Measurements from ENCODE around the gene JMJD1C. TPM values are rescaled to one million over a fixed set of nuclear protein-coding genes. Genes with fewer than 3 reads are reported as not detected.
"Not testable (repeated sequence)": the region's sequence is repeated elsewhere in the genome, so short reads cannot be mapped to it uniquely, and the experiment has no call there.

The JMJD1C gene
- total RNA-seq, 1 donor from 2014 or later = 41.3 TPM

DNA sequence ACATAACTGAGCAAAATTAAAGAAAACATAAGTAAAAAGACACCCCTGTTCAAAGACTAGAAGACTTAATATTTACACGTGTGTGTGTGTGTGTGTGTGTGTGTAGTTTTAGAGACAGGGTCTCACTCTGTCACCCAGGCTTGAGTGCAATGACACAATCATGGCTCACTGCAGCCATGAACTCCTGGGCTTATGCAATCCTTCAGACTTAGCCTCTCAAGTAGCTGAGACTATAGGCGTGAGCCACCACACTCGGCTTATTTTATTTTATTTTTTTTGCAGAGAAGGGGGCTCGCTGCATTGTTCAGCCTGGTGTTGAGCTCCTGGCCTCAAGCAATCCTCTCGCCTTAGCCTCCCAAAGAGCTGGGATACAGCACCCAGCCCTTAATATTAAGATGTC is 90.3 kb downstream of the JMJD1C start:
- intact Hi-C loops (cut with DNase I) = no loop called here
- DNase-seq (ENCODE audit: low spot score) = no peak

DNA sequence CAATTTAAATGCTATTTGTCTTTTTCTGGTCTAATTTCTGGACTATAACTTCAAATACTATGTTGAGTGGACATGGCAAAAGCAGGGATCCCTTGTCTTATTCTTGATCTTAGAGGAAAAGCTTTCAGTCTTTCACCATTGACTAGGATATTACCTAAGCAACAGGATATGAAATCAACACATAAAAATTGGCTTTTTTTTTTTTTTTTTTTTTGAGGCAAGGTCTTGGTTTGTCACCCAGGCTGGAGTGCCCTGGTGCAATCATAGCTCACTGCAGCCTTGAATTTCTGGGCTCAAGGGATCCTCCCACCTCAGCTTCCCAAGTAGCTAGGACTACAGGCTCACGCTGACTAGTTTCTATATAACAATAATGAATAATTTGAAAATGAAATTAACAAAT is 90.8 kb downstream of the JMJD1C start:
- intact Hi-C loops (cut with DNase I) = no loop called here
- no peak for DNase-seq (ENCODE audit: low spot score)

DNA sequence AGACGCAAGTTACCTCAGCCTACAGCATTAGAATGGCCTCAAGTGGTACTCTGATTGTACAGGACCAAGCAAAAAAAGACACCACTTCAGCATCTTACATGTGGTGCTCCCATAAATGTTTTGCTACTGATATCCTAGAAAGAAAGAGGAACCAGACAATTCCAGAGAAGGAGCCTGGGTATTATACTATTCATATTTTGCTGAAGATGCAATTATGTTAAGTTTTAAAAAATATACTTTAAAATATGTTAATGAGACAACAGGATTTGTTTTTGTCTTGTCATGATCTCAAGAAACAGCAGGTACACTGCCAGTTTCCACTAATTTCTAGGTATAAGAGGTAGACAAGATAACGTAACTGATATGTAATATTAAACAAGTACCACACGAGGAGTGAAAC is 92.6 kb downstream of the JMJD1C start:
- DNase-seq (ENCODE audit: low spot score) = no peak
- intact Hi-C loops (cut with DNase I) = no loop called here

DNA sequence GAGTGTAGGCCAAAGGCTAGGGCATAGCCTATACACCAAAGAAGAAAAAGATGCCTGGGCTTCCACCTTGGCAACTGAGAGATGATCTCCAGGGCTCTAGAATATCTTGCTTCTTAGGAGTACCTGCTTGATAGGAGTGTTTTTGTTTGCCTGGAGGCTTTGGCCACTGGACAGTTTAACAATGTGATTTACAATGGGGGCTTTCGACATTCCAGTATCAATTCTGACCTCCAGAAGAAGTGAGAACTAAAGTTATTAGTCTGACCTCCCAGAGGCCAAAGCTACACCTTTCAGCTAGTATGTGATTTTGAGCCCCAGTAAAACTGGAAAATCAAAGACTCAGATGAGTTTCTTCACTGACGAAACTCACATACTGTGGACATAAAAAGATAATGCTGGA is 96.1 kb downstream of the JMJD1C start:
- intact Hi-C loops (cut with DNase I) = no loop called here
- no peak for DNase-seq (ENCODE audit: low spot score)

DNA sequence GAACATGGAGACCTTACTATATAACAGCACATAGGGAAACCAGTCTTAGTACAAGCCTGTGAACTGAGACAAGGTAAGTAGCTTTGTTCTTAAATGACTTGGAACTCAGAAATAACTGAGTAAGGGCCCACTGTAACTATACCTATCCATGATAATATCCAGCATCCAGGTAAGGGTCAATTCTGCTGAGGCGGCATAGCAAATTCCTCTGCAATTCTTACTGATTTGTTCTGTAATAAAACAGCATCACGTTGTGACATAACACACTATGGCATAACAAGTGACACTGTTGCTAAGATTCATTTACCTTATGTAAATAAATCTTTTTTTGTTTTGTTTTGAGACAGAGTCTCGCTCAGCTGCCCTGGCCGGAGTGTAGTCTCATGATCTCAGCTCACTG is 97.4 kb downstream of the JMJD1C start:
- intact Hi-C loops (cut with DNase I) = no loop called here
- DNase-seq (ENCODE audit: low spot score) = no peak

DNA sequence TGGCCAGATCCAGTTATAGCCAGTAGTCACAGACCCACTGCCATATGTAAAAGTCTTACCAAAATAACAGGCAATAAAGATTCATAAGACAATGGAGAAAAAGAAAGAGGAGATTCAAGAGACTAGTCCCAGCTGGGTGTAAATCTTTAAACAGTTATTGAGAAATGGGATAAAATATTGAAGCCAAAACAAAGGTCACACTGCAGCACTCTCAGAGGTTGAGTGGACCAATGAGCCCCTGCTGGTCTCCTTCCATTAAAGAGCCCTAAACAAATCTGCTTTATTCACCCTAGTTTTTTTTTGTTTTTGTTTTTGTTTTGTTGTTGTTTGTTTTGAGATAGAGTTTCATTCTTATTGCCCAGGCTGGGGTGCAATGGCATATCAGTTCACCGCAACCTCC is 98.8 kb downstream of the JMJD1C start:
- DNase-seq (ENCODE audit: low spot score) = no peak
- intact Hi-C loops (cut with DNase I) = no loop called here

DNA sequence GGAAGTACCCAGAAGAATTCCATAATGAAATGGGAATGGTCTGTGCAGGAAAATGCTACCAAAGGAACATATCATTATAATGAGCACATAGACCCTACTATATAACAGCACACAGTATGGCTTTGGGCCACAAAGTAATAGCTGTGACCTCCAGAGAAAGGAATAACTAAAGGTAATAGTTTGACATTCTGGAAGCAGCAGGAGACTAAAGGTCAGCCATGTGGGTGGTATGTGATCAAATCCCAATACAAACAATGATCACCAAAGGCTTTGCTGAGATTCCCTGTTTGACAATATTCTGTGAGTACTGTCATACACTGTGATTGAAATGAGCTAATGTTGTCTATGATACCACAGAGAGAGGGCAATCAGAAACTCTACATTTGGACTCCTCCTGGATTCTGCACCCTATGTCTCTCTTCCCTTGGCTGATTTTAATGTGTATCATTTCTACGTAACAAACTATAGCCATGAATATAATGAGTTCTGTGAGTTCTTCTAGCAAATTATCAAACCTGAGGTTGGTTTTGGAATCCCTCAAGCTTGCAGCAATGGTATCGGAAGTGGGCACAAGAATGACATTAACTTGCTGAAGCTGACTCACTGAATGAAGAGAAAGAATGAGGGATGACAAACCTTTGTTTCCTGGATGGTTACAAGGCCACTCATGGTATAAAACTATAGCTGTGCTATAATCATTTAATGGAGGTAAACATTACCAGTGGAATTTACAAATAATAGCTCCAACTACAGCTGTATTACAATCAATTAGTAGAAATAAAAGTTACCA is 99.6 kb downstream of the JMJD1C start:
- intact Hi-C loops (cut with DNase I) = no loop called here

DNA sequence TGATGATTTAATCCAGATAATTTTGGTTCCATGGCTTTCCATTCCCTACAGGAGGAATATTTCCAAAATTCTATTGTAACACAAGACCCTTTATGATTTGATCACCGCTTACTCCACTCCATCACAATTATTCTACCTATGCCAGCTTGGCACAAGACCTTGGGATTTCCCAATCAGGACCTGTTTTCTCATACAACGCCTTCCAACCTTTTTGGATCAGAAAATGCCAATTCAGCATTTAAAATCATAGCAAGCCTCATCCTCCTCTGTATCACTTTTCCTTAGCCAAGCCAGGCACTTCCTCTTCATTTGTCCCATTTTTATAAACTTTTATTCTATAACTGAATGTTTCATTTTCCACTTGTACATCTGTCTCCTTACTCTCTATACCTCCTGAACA is 100.9 kb downstream of the JMJD1C start:
- no peak for DNase-seq (ENCODE audit: low spot score)
- intact Hi-C loops (cut with DNase I) = no loop called here

More for the DNA sequence above, 99.6 kb downstream of the JMJD1C start:
- no peak for DNase-seq (ENCODE audit: low spot score)

DNA sequence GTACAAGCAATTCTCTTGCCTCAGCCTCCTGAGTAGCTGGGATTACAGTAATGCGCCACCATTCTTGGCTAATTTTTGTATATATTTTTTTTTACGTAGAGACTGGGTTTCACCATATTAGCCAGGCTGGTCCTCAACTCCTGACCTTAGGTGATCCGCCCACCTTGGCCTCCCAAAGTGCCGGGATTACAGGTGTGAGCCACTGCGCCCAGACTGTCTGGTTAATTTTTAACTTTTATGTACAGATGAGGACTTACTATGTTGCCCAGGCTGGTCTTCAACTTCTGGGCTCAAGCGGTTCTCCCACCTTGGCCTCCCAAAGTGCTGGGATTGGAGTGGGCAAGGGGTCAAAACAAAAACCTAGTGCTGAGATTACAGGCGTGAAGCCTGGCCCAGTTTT is 101.8 kb downstream of the JMJD1C start:
- no peak for DNase-seq (ENCODE audit: low spot score)
- intact Hi-C loops (cut with DNase I) = no loop called here

DNA sequence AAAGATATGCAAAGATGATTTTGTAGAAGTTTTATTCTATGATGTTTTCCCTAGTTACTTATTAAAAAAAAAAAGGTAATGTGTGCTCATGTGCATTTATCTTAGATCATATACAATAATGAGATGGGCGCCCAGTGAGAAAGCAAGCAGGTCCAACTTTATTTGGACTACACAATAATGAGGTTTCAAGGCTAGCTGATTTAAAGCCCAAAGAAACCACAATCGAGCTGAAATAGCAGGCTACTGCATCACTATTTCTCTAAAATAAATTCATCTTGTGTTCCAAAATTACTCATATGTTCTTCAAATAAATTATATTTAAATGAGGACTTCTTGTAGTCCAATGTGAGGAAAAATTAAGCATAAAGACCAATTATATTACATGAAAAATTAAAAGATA is 110.1 kb downstream of the JMJD1C start:
- DNase-seq (ENCODE audit: low spot score) = no peak
- intact Hi-C loops (cut with DNase I) = no loop called here

DNA sequence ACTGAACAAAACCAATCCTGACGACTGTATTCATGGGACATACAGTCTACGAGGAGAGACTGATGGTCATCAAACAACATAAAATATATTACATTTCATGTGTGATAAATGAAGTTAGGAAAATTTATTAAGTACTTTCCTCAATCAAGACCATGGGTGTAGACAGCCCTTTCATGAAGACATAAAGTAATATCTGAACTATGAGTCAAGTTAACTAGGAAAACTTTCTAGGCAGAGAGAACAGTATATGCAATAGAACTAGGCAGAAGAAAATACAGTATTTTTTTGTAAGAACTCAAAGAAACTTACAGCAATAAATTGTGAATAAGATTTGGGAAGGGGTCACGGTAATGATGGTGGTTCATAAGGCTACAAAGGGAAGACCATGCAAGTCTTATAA is 112.8 kb downstream of the JMJD1C start:
- intact Hi-C loops (cut with DNase I) = no loop called here
- no peak for DNase-seq (ENCODE audit: low spot score)

DNA sequence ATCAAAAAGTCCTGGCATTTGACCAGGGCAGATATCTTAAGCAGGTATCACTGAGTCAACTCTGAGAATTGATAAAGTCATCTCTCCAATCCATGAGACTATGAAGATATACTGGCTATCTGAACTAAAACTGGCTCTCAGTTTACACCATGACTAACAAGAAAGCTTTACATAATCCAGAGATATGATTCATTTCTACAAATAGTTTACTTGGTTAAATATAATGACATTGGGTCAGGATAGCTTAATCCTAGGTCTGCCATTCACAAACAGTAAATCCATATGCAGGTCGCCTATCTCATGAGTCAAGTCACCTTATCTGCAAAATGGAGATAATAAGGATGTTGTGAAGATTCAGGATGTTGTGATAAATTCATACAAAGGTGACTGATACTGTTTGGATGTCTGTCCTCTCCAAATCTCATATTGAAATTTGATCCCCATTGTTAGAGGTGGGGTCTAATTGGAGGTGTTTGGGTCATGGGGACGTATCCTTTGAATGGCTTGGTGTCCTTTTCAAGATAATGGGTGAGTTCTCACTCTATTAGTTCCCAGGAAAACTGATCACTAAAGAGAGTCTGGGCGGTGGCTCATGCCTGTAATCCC is 117.4 kb downstream of the JMJD1C start:
- intact Hi-C loops (cut with DNase I) = no loop called here
- DNase-seq (ENCODE audit: low spot score) = no peak

DNA sequence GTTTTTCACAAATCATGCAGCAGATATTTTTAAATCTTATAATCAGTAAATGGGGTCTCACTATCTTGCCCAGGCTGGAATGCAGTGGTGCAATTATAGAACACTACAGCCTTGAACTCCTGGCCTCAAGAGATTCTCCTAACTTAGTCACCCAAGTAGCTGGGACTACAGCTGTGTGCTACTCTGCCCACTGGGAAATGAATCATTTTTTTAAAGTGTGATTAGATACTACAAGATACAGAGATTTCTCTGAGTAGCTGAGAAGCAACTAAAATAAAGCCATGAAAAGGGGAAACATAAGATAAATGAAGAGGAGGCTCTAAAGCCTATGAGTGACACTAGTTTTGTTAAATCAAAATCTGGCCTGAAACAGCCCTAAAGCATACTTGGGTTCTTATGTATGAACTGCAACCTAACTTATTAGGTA is 119.7 kb downstream of the JMJD1C start:
- no peak for DNase-seq (ENCODE audit: low spot score)
- intact Hi-C loops (cut with DNase I) = no loop called here

DNA sequence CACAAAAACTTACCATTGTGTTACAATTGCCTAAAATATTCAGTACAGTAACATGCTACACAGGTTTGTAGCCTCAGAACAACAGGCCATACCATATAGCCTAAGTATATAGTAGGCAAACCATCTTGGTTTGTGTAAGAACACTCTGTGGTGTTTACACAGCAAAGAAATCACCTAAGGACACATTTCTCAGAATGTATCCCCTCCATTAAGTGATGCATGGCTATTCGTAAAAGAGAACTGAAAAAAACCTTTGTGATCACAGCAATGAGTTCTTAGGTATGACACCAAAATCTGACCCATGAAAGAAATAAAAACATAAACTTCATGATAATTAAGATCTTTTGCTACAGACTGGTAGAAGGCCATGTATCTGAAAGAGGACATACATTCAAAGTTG is 121.5 kb downstream of the JMJD1C start:
- DNase-seq (ENCODE audit: low spot score) = no peak
- intact Hi-C loops (cut with DNase I) = no loop called here

DNA sequence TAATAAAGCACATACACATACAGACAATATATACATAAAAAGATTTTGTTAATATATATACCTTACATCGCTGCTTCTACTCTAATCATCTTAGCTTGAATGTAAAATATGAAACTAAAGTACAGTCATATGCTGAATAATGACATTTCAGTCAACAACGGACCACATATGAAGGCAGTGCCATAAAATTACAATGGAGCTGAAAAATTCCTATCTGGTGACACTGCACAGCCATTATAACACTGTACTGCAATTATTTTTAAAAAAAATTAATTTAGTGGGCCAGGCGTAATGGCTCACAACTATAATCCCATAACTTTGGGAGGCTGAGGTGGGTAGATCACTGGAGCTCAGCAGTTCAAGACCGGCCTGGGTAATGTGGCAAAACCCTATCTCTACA is 122.3 kb downstream of the JMJD1C start:
- intact Hi-C loops (cut with DNase I) = no loop called here
- DNase-seq (ENCODE audit: low spot score) = no peak

DNA sequence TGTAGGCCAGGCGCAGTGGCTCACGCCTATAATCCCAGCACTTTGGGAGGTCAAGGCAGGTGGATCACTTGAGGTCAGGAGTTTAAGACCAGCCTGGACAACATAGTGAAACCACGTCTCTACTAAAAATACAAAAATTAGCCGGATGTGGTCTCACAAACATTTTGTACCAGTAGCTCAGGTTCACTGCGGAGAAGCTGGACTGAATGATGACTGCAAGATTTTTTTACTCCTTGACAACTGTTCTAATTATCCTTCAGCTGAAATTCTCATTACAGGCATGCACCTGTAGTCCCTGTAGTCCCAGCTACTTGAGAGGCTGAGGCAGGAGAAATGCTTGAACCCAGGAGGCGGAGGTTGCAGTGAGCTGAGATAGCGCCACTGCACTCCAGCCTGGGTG is 126.1 kb downstream of the JMJD1C start:
- intact Hi-C loops (cut with DNase I); DNase-seq (ENCODE audit: low spot score): not testable (repeated sequence)

DNA sequence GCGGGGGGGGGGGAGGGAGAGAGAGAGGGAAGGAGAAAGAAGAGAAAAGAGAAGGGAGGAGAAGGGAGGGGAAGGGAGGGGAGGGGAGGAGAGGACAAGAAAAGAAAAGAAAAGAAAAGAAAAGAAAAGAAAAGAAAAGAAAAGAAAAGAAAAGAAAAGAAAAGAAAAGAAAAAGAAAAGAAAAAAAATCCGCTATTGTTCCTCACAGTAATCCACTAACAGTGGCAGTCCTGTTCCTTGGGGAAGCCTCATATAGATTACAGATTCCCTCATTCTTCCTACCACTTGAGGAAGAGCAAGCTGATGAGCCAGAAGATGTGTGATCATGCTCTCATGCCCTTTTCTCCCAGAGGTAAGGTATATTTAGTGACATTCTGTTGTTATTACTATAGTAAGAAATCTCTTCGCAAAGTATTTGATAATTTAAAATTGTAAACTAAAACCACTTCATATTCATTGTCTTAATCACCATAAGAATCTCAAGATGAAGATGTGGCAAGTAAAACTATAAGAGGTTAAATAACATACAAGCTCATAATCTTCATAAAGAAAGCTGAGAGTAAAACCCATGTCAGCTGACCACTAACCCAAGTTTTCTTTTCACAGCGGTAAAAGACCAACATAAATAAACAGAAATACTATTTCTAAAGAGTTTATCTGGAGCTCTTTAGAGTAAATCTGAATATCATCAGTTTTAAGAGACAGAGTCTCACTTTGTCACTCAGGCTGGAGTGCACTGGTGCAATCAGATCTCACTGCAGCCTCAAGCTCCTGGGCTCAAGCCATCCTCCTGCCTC is 128.1 kb downstream of the JMJD1C start:
- no peak for DNase-seq (ENCODE audit: low spot score)
- intact Hi-C loops (cut with DNase I) = no loop called here

DNA sequence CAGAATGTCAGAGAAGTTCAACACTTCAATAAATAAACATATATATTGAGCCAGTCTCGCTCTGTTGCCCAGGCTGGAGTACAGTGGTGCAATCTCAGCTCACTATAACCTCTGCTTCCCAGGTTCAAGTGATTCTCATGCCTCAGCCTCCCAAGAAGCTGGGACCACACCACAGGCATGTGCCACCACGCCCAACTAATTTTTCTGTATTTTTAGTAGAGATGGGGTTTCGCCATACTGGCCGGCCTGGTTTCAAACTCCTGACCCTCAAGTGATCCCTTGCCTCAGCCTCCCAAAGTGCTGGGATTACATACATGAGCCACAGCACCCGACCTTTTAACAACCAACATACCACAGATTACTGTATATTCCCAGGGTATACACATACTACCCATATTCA is 134.2 kb downstream of the JMJD1C start:
- DNase-seq (ENCODE audit: low spot score) = no peak
- intact Hi-C loops (cut with DNase I) = no loop called here

DNA sequence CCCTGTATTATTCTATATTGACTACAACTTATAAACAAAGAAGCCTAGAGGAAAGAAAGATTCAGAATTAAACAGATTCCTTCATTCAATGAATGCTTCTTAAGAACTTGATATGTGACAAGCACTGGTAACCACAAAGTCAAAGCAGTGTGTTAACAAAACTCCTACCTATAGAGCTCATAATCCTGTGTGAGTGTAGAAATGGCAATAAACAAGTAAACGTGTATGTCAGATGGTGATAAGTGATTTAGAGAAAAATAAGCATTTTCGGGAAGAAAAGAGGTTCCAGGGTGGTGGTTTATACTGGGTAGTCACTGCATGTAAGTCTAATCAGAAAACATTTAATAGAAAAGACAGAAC is 141.3 kb downstream of the JMJD1C start:
- intact Hi-C loops (cut with DNase I) = no loop called here
- no peak for DNase-seq (ENCODE audit: low spot score)

DNA sequence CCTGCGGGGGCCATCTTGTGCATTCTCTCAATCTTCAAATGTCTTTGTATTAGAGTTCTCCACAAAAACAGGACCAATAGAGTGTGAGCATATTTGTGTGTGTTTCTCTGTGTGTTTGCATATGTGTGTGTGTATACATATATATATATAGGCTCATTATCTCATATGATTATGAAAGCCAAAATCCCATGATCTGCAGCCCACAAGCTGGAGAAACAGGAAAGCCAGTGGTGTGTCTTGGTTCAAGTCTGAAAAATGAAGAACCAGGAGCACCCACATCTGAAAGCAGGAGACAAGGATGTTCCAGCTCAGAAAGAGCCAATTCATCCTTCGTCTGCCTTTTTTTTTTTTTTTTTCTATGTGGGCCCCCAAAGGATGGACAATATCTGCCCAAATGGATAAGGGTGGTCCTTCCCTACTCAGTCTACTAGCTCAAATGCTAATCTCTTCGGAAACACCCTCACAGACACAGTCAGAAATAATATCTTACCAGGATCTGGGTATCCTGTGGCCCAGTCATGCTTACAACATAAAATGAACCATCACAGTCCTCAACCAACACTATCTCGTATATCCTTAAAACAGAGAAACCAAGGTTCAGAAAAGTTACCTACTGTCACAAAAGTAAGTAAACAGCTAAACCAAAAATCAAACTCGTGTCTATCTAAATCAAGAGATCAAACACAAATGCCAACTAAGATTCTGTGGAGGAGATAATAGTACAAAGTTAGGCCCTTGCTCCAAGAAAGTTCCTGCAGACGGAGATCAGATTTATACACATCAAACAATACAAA is 141.9 kb downstream of the JMJD1C start:
- no peak for DNase-seq (ENCODE audit: low spot score)
- intact Hi-C loops (cut with DNase I) = no loop called here
